Right lobe of liver (tissue), 4 donors: ENCODE results near the gene CXCL13.

Experiments used
- POLR2A ChIP-seq: fragments of 450-650 bp; IDR thresholded peaks from one replicate; pipeline ENCODE4 v1.6.1; 2017; ENCODE audit warnings: antibody characterized with exemption, mild to moderate bottlenecking
- TF ChIP-seq, protein P1 (sequence below), 4 donors: fragments of 200-600 bp in 3 of 4; fragments of 450-650 bp in 1 of 4; IDR thresholded peaks; one replicate each; pipeline versions ENCODE4 v1.5.1 to v1.8.0; 2016 to 2022; ENCODE audit warnings: antibody characterized with exemption in 4 of 4, mild to moderate bottlenecking in 2 of 4
- donor health status: DM: no; HTN: no; CAD: no.
- donor health status: DM: no; HTN: no; CAD: no.
- donor health status: DM: no; HTN: yes; CAD: no.

DNA sequence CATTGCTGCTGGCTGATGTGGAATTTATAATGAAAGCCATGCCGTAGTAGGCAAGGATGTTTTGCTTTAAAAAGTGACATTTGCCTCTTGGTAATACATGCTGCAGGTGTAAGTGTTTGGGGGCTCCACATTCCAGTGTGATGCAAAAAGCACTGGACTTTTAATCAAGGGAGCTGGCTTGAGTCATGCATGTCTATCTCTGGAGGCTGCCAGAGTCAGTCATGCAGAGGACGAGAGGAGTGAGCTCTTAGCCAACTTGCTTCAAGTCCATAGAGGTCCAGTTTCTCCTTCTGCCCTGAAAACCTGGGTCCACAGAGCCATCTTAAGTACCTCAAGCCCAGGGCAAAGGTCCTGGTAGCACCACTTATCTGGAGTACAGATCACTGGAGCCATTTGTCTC is 11.6 kb upstream of the CXCL13 start:
- no peak for TF ChIP-seq POLR2A
- TF ChIP-seq, protein P1, sequence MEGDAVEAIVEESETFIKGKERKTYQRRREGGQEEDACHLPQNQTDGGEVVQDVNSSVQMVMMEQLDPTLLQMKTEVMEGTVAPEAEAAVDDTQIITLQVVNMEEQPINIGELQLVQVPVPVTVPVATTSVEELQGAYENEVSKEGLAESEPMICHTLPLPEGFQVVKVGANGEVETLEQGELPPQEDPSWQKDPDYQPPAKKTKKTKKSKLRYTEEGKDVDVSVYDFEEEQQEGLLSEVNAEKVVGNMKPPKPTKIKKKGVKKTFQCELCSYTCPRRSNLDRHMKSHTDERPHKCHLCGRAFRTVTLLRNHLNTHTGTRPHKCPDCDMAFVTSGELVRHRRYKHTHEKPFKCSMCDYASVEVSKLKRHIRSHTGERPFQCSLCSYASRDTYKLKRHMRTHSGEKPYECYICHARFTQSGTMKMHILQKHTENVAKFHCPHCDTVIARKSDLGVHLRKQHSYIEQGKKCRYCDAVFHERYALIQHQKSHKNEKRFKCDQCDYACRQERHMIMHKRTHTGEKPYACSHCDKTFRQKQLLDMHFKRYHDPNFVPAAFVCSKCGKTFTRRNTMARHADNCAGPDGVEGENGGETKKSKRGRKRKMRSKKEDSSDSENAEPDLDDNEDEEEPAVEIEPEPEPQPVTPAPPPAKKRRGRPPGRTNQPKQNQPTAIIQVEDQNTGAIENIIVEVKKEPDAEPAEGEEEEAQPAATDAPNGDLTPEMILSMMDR (IDR thresholded peaks at IDR 0.05): no peak
